A549 treated with ZK216348 at 1 μM for 4 hours (cell line): ENCODE measurements around the gene TRPV3. TPM values are rescaled to one million over a fixed set of nuclear protein-coding genes. Genes with fewer than 3 reads are reported as not detected.

ENCODE experiments used
- total RNA-seq: library from RNA; stranded (reverse); fragments of 200-300 nt; extraction: Qiagen RNA extraction; gene quantifications from 5 replicates; pipeline ENCODE4 v1.2.3, GENCODE V29; 2022; ENCODE audit warnings: low read depth

TRPV3 gene
- total RNA-seq: 0.15 to 0.92 TPM (median 0.33 TPM) in 5 replicates

GRCh38 chr17:3557768-3558583 lies at the start of gene TRPV3:
TRPV3 (minus strand) TSS chr17:3557812; CDS start chr17:3554850, 2,962 bp downstream.

GRCh38 chr17:3475812-3476610 lies 81.6 kb downstream of the TRPV3 start, which contains the start of gene ASPA:
ASPA (plus strand) TSS chr17:3475997; CDS start chr17:3476160, 163 bp downstream.

GRCh38 chr17:3471599-3471998 lies 86.0 kb downstream of the TRPV3 start, which contains the start of gene SPATA22:
SPATA22 (minus strand) TSS chr17:3471819; CDS start chr17:3469325, 2,494 bp downstream.

Other genes with a start within 250 kb of the TRPV3 start
- gene OR3A2, start 171.5 kb downstream of the TRPV3 start, total RNA-seq: not detected in 5 replicates
- not detected in 5 replicates for gene OR1E1, start 159.4 kb downstream of the TRPV3 start, total RNA-seq
- gene OR3A3, start 146.4 kb downstream of the TRPV3 start, total RNA-seq: 0.07 TPM in 1 of 5 replicates, not detected in the others
- not detected in 5 replicates for gene OR1E2, start 124.0 kb downstream of the TRPV3 start, total RNA-seq
- not detected in 5 replicates for gene SPATA22, start 86.0 kb downstream of the TRPV3 start, total RNA-seq
- gene ASPA, start 81.8 kb downstream of the TRPV3 start, total RNA-seq: not detected in 5 replicates
- gene TRPV1, start 51.6 kb upstream of the TRPV3 start, total RNA-seq: 3.9 to 5.3 TPM (median 4.9 TPM) in 5 replicates
- 10.5 to 17.7 TPM (median 16.4 TPM) in 5 replicates for gene SHPK, start 78.4 kb upstream of the TRPV3 start, total RNA-seq
- gene CTNS, start 78.9 kb upstream of the TRPV3 start, total RNA-seq: 11.8 to 16.0 TPM (median 13.6 TPM) in 5 replicates
- gene TAX1BP3, start 110.8 kb upstream of the TRPV3 start, total RNA-seq: 273 to 364 TPM (median 322 TPM) in 5 replicates
- 114 to 166 TPM (median 151 TPM) in 5 replicates for gene EMC6, start 111.0 kb upstream of the TRPV3 start, total RNA-seq
- 14.6 to 26.1 TPM (median 23.8 TPM) in 5 replicates for gene P2RX5, start 138.3 kb upstream of the TRPV3 start, total RNA-seq
- gene HASPIN, start 166.1 kb upstream of the TRPV3 start, total RNA-seq: 12.3 to 14.9 TPM (median 13.3 TPM) in 5 replicates
- 81.5 to 101 TPM (median 95.8 TPM) in 5 replicates for gene ITGAE, start 243.4 kb upstream of the TRPV3 start, total RNA-seq